ENCODE data around the gene PPP1R37.

DNA sequence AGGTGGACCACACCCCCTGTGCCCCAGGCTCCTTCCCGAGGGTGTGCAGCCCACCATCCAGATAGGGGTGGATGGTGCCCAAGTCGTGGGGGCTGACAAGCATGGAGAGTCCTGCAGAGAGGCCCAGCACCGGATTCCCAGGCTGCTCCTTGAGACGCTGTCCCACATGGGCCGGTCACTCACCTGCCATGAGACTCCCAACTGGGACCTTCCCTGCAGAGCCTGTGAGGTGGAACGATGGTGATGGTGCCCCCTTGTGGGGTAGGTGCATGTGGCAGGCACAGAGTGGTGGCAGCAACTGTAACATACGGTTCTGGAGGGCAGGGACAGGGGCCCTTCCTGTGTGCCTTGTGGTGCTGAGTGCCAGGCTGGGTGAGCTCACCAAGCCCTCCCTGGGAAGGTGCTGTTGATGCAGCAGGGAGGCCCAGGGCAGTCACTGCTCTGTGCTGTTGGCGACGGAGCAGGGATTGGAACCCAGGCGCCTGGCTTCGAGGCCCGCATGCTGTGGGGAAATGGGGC, 33.1 kb downstream of the PPP1R37 start:
- TF ChIP-seq, protein P1, sequence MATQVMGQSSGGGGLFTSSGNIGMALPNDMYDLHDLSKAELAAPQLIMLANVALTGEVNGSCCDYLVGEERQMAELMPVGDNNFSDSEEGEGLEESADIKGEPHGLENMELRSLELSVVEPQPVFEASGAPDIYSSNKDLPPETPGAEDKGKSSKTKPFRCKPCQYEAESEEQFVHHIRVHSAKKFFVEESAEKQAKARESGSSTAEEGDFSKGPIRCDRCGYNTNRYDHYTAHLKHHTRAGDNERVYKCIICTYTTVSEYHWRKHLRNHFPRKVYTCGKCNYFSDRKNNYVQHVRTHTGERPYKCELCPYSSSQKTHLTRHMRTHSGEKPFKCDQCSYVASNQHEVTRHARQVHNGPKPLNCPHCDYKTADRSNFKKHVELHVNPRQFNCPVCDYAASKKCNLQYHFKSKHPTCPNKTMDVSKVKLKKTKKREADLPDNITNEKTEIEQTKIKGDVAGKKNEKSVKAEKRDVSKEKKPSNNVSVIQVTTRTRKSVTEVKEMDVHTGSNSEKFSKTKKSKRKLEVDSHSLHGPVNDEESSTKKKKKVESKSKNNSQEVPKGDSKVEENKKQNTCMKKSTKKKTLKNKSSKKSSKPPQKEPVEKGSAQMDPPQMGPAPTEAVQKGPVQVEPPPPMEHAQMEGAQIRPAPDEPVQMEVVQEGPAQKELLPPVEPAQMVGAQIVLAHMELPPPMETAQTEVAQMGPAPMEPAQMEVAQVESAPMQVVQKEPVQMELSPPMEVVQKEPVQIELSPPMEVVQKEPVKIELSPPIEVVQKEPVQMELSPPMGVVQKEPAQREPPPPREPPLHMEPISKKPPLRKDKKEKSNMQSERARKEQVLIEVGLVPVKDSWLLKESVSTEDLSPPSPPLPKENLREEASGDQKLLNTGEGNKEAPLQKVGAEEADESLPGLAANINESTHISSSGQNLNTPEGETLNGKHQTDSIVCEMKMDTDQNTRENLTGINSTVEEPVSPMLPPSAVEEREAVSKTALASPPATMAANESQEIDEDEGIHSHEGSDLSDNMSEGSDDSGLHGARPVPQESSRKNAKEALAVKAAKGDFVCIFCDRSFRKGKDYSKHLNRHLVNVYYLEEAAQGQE (IDR thresholded peaks at IDR 0.05), result no peak
- TF ChIP-seq, protein P2, sequence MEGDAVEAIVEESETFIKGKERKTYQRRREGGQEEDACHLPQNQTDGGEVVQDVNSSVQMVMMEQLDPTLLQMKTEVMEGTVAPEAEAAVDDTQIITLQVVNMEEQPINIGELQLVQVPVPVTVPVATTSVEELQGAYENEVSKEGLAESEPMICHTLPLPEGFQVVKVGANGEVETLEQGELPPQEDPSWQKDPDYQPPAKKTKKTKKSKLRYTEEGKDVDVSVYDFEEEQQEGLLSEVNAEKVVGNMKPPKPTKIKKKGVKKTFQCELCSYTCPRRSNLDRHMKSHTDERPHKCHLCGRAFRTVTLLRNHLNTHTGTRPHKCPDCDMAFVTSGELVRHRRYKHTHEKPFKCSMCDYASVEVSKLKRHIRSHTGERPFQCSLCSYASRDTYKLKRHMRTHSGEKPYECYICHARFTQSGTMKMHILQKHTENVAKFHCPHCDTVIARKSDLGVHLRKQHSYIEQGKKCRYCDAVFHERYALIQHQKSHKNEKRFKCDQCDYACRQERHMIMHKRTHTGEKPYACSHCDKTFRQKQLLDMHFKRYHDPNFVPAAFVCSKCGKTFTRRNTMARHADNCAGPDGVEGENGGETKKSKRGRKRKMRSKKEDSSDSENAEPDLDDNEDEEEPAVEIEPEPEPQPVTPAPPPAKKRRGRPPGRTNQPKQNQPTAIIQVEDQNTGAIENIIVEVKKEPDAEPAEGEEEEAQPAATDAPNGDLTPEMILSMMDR (IDR thresholded peaks at IDR 0.05; ENCODE audit: low read depth, low read length, missing input control), result peak; percentile 68
- TF ChIP-seq, protein P3, sequence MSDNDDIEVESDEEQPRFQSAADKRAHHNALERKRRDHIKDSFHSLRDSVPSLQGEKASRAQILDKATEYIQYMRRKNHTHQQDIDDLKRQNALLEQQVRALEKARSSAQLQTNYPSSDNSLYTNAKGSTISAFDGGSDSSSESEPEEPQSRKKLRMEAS (IDR thresholded peaks at IDR 0.05), result no peak
- TF ChIP-seq YY1 (IDR thresholded peaks at IDR 0.05) (no peak), HNF4G (IDR thresholded peaks at IDR 0.05) (no peak), JUND (IDR thresholded peaks at IDR 0.05) (no peak), RXRA (IDR thresholded peaks at IDR 0.05) (no peak), RAD21 (IDR thresholded peaks at IDR 0.05) (peak; percentile 72 to 87), GABPA (IDR thresholded peaks at IDR 0.05 in 1 of 2, conservative IDR thresholded peaks at IDR 0.05 in 1 of 2) (no peak), SP1 (IDR thresholded peaks at IDR 0.05) (no peak), NR2F2 (IDR thresholded peaks at IDR 0.05) (no peak), FOXA1 (IDR thresholded peaks at IDR 0.05) (no peak), TAF1 (conservative IDR thresholded peaks at IDR 0.05) (no peak)
- TF ChIP-seq, protein P4, sequence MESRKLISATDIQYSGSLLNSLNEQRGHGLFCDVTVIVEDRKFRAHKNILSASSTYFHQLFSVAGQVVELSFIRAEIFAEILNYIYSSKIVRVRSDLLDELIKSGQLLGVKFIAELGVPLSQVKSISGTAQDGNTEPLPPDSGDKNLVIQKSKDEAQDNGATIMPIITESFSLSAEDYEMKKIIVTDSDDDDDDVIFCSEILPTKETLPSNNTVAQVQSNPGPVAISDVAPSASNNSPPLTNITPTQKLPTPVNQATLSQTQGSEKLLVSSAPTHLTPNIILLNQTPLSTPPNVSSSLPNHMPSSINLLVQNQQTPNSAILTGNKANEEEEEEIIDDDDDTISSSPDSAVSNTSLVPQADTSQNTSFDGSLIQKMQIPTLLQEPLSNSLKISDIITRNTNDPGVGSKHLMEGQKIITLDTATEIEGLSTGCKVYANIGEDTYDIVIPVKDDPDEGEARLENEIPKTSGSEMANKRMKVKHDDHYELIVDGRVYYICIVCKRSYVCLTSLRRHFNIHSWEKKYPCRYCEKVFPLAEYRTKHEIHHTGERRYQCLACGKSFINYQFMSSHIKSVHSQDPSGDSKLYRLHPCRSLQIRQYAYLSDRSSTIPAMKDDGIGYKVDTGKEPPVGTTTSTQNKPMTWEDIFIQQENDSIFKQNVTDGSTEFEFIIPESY (IDR thresholded peaks at IDR 0.05), result no peak
